ENCODE measurements around the gene RASA2.
"Not testable (repeated sequence)": the region's sequence is repeated elsewhere in the genome, so short reads cannot be mapped to it uniquely, and the experiment has no call there.

RASA2 gene

GRCh38 chr3:141455603-141456300, 31.1 kb upstream of the RASA2 start:
- no peak for DNase-seq (ENCODE audit: extremely low read depth in 1 of 2, low read depth in 1 of 2)

- DNase-seq (ENCODE audit: extremely low read depth in 1 of 2, low read depth in 1 of 2): no peak
Observed at GRCh38 chr3:141456301-141456625, 30.6 kb upstream of the RASA2 start.

- DNase-seq (ENCODE audit: extremely low read depth in 1 of 2, low read depth in 1 of 2): no peak
Observed at GRCh38 chr3:141457624-141458236, 29.1 kb upstream of the RASA2 start.

- no peak for DNase-seq (ENCODE audit: extremely low read depth in 1 of 2, low read depth in 1 of 2)
Observed at GRCh38 chr3:141459008-141459407, 27.8 kb upstream of the RASA2 start.

GRCh38 chr3:141460097-141460704, 26.6 kb upstream of the RASA2 start:
- peak; percentile 78 to 79 for DNase-seq (ENCODE audit: extremely low read depth in 1 of 2, low read depth in 1 of 2)

GRCh38 chr3:141462176-141462859, 24.5 kb upstream of the RASA2 start:
- no peak for DNase-seq (ENCODE audit: extremely low read depth in 1 of 2, low read depth in 1 of 2)

GRCh38 chr3:141465221-141465620, 21.6 kb upstream of the RASA2 start:
- no peak for DNase-seq (ENCODE audit: extremely low read depth in 1 of 2, low read depth in 1 of 2)

- DNase-seq (ENCODE audit: extremely low read depth in 1 of 2, low read depth in 1 of 2): no peak
Observed at GRCh38 chr3:141466633-141467169, 20.1 kb upstream of the RASA2 start.

GRCh38 chr3:141469720-141470119, 17.1 kb upstream of the RASA2 start:
- DNase-seq (ENCODE audit: extremely low read depth in 1 of 2, low read depth in 1 of 2): no peak

GRCh38 chr3:141471160-141471559, 15.7 kb upstream of the RASA2 start:
- DNase-seq (ENCODE audit: extremely low read depth in 1 of 2, low read depth in 1 of 2): no peak

- DNase-seq (ENCODE audit: extremely low read depth in 1 of 2, low read depth in 1 of 2): no peak
Observed at GRCh38 chr3:141476033-141476432, 10.8 kb upstream of the RASA2 start.

- no peak for DNase-seq (ENCODE audit: extremely low read depth in 1 of 2, low read depth in 1 of 2)
Observed at GRCh38 chr3:141477224-141477623, 9.6 kb upstream of the RASA2 start.

- DNase-seq (ENCODE audit: extremely low read depth in 1 of 2, low read depth in 1 of 2): no peak
Observed at GRCh38 chr3:141478139-141478538, 8.7 kb upstream of the RASA2 start.

- not testable (repeated sequence) for DNase-seq (ENCODE audit: extremely low read depth in 1 of 2, low read depth in 1 of 2)
Observed at GRCh38 chr3:141478840-141479239, 8.0 kb upstream of the RASA2 start.

GRCh38 chr3:141482245-141482922, 4.4 kb upstream of the RASA2 start:
- DNase-seq (ENCODE audit: extremely low read depth in 1 of 2, low read depth in 1 of 2): no peak

GRCh38 chr3:141484701-141485287, 2.0 kb upstream of the RASA2 start:
- no peak for DNase-seq (ENCODE audit: extremely low read depth in 1 of 2, low read depth in 1 of 2)

GRCh38 chr3:141485641-141486495, 959 bp upstream of the RASA2 start:
- DNase-seq (ENCODE audit: extremely low read depth in 1 of 2, low read depth in 1 of 2): no peak

- DNase-seq (ENCODE audit: extremely low read depth in 1 of 2, low read depth in 1 of 2): no peak
Observed at GRCh38 chr3:141486496-141486745, 406 bp upstream of the RASA2 start.

- peak; percentile 55 to 67 for DNase-seq (ENCODE audit: extremely low read depth in 1 of 2, low read depth in 1 of 2)
Observed at GRCh38 chr3:141487521-141488252, 860 bp downstream of the RASA2 start.

Measured in activated CD8-positive, alpha-beta memory T cell treated with anti-CD3 and anti-CD28 coated beads for 1 hour (primary cell).